Pericardium fibroblast (primary cell): Measurements from ENCODE around the gene ANOS1. TPM values are rescaled to one million over a fixed set of nuclear protein-coding genes. Genes with fewer than 3 reads are reported as not detected.

Source experiments
- total RNA-seq: library from RNA; depleted of rRNA; stranded (reverse); fragments of >200 nt; gene quantifications from 2 replicates; pipeline ENCODE4 v1.2.3, GENCODE V29; 2015

Gene ANOS1, protein sequence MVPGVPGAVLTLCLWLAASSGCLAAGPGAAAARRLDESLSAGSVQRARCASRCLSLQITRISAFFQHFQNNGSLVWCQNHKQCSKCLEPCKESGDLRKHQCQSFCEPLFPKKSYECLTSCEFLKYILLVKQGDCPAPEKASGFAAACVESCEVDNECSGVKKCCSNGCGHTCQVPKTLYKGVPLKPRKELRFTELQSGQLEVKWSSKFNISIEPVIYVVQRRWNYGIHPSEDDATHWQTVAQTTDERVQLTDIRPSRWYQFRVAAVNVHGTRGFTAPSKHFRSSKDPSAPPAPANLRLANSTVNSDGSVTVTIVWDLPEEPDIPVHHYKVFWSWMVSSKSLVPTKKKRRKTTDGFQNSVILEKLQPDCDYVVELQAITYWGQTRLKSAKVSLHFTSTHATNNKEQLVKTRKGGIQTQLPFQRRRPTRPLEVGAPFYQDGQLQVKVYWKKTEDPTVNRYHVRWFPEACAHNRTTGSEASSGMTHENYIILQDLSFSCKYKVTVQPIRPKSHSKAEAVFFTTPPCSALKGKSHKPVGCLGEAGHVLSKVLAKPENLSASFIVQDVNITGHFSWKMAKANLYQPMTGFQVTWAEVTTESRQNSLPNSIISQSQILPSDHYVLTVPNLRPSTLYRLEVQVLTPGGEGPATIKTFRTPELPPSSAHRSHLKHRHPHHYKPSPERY
- total RNA-seq: 0.77 and 18.1 TPM in 2 replicates

DNA sequence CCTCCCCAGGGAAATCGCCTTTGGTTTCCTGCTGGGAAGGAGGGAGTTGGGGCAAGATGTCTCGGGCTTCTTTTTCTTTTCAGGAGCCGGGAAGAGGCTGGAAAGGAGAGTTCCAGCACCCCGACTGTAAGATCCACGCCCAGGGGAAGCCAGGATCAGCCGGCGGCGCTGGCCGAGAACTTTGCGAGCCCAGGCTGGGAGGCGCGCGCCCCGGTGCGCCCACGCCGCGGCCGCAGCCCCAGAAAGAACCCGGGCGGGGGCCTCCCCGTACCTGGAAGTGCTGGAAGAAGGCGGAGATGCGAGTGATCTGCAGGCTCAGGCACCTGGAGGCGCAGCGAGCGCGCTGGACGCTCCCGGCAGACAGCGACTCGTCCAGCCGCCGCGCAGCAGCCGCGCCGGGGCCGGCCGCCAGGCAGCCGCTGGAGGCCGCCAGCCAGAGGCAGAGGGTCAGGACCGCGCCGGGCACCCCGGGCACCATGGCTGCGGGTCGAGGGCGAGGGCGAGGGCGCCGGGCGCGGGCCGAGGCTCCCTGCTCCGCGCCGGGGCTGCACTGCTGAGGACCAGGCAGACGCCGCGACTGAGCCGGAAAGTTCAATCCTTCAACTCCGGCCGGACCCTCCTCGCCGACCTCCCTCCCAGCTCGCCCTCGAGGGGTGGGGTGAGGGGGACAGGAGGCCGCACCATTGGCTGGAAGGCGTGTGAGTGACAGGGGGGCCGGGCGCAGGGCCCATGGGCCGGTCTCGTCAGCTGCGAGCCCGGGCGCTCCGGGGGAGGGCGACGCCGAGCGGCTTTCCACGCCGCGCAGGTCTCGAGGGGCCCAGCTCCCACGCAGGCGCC, at the start of gene ANOS1:
TSS of gene ANOS1 (minus strand) at position 579 of the 837 bp plus-strand sequence. CDS start at position 478, 101 bp downstream.

Other genes with a start within 250 kb of the ANOS1 start
- gene FAM9A, start 69.2 kb upstream of the ANOS1 start, total RNA-seq: not detected in 2 replicates